GM20431 (cell line): ENCODE data around the gene TAS2R4.
"Not testable (repeated sequence)": the region's sequence is repeated elsewhere in the genome, so short reads cannot be mapped to it uniquely, and the experiment has no call there.

ENCODE experiments used
- in situ Hi-C: fragments of 300-500 bp; cut with MseI, MboI; formaldehyde crosslinking; loops from one replicate; pipeline ENCODE4 v1.15.0; 2020; ENCODE audit warnings: low sequenced_read_pairs; ENCODE audit not compliant: unreplicated experiment

Gene TAS2R4

GRCh38 chr7:141776374-141776773, at the start of gene TAS2R4:
TAS2R4 (plus strand) TSS chr7:141776674; CDS start chr7:141778489, 1,815 bp downstream.
- in situ Hi-C loops = no loop called here

- in situ Hi-C loops = no loop called here
Observed at GRCh38 chr7:141729020-141729419, 47.5 kb upstream of the TAS2R4 start.

GRCh38 chr7:141731476-141732149, 44.9 kb upstream of the TAS2R4 start:
- in situ Hi-C loops = no loop called here

GRCh38 chr7:141737118-141737835, 39.2 kb upstream of the TAS2R4 start:
- in situ Hi-C loops = no loop called here

- in situ Hi-C loops = no loop called here
Observed at GRCh38 chr7:141737836-141738591, 38.5 kb upstream of the TAS2R4 start, which contains the start of gene SSBP1. SSBP1 (plus strand) TSS chr7:141738358; CDS start chr7:141739167, 809 bp downstream.

- in situ Hi-C loops = no loop called here
Observed at GRCh38 chr7:141738592-141739013, 37.9 kb upstream of the TAS2R4 start.

GRCh38 chr7:141739250-141739649, 37.2 kb upstream of the TAS2R4 start:
- in situ Hi-C loops = no loop called here

- in situ Hi-C loops = no loop called here
Observed at GRCh38 chr7:141742229-141742628, 34.2 kb upstream of the TAS2R4 start.

- in situ Hi-C loops = no loop called here
Observed at GRCh38 chr7:141744131-141744530, 32.3 kb upstream of the TAS2R4 start.

- in situ Hi-C loops = no loop called here
Observed at GRCh38 chr7:141748396-141748795, 28.1 kb upstream of the TAS2R4 start.

GRCh38 chr7:141751904-141752303, 24.6 kb upstream of the TAS2R4 start:
- in situ Hi-C loops = not testable (repeated sequence)

- in situ Hi-C loops = no loop called here
Observed at GRCh38 chr7:141752634-141753033, 23.8 kb upstream of the TAS2R4 start.

GRCh38 chr7:141754939-141755338, 21.5 kb upstream of the TAS2R4 start:
- in situ Hi-C loops = no loop called here

- in situ Hi-C loops = no loop called here
Observed at GRCh38 chr7:141763797-141764196, 12.7 kb upstream of the TAS2R4 start, which contains the start of gene TAS2R3. TAS2R3 (plus strand) TSS chr7:141764097; CDS start chr7:141764159, 62 bp downstream.

GRCh38 chr7:141770083-141770583, 6.3 kb upstream of the TAS2R4 start:
- in situ Hi-C loops = not testable (repeated sequence)

GRCh38 chr7:141785706-141786552, 9.5 kb downstream of the TAS2R4 start:
- in situ Hi-C loops = no loop called here

- in situ Hi-C loops = no loop called here
Observed at GRCh38 chr7:141788296-141788695, 11.8 kb downstream of the TAS2R4 start.

GRCh38 chr7:141789917-141790316, 13.4 kb downstream of the TAS2R4 start, which contains the start of gene TAS2R5:
TAS2R5 (plus strand) TSS chr7:141790217; CDS start chr7:141790362, 145 bp downstream.
- in situ Hi-C loops = no loop called here

GRCh38 chr7:141792526-141792925, 16.1 kb downstream of the TAS2R4 start:
- in situ Hi-C loops = no loop called here
